Body of pancreas (tissue), 4 donors: Measurements from ENCODE around the gene IFI27L2.

ENCODE experiments used
- POLR2A ChIP-seq, 3 donors: fragments of 450-650 bp; IDR thresholded peaks; one replicate each; pipeline ENCODE4 v1.6.1; 2016; ENCODE audit warnings: antibody characterized with exemption in 3 of 3, mild to moderate bottlenecking in 2 of 3
- TF ChIP-seq, protein P1 (sequence below), 7 experiments: fragments of 450-650 bp in 4 of 7; fragments of 200-600 bp in 3 of 7; sonication (generic) in 3 of 7; IDR thresholded peaks; one replicate each; pipeline ENCODE4 v1.5.1; 2016 to 2019; ENCODE audit warnings: antibody characterized with exemption in 7 of 7

DNA sequence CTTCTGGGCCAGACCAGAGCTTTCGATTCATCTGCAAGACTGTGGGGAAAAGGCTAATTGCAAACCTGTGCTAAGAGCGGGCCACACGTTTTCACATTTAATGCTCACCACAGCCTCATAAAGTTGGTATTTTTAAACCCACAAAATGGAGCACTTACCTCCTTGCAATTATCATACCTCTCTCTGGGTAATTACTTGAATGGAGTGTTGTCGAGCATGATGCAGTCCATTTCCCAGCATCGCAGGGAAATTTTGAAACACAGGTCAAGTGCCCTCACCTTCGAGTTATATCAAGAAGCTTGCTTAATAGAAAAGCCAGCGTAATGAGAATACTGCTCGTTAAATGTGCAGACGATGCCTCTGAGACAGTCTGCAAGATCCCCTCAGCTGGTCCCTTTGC lies 8.8 kb upstream of the IFI27L2 start:
- TF ChIP-seq, protein P1, sequence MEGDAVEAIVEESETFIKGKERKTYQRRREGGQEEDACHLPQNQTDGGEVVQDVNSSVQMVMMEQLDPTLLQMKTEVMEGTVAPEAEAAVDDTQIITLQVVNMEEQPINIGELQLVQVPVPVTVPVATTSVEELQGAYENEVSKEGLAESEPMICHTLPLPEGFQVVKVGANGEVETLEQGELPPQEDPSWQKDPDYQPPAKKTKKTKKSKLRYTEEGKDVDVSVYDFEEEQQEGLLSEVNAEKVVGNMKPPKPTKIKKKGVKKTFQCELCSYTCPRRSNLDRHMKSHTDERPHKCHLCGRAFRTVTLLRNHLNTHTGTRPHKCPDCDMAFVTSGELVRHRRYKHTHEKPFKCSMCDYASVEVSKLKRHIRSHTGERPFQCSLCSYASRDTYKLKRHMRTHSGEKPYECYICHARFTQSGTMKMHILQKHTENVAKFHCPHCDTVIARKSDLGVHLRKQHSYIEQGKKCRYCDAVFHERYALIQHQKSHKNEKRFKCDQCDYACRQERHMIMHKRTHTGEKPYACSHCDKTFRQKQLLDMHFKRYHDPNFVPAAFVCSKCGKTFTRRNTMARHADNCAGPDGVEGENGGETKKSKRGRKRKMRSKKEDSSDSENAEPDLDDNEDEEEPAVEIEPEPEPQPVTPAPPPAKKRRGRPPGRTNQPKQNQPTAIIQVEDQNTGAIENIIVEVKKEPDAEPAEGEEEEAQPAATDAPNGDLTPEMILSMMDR (IDR thresholded peaks at IDR 0.05) = no peak
- no peak for TF ChIP-seq POLR2A (IDR thresholded peaks at IDR 0.05)
